Left ventricle myocardium inferior (tissue), 1 donor: ENCODE results near the gene PARP4. TPM values are rescaled to one million over a fixed set of nuclear protein-coding genes. Genes with fewer than 3 reads are reported as not detected.

ENCODE experiments used
- total RNA-seq: library from RNA; stranded (reverse); fragmentation: NEBNext Ultra II Directional; extraction: Animal tissue kit (Norgen Biotek cat#: 25700); gene quantifications from one replicate; pipeline ENCODE4 v1.2.1, GENCODE V29; 2021
- donor health status: DM: no; HTN: yes; CAD: no; lungs with severe emphysema.

Gene PARP4
- total RNA-seq, 1 donor from 2014 or later = 23.6 TPM

Other genes with a start within 250 kb of the PARP4 start
- 3.0 TPM for gene C1QTNF9, start 203.2 kb downstream of the PARP4 start, total RNA-seq
- gene ATP12A, start 167.6 kb upstream of the PARP4 start, total RNA-seq = not detected